AG08396 (cell line): Measurements from ENCODE around the gene POU3F3.

Source experiments
- DNase-seq: peaks from one replicate; pipeline ENCODE4 v3.0.0; 2012; ENCODE audit warnings: low spot score, mixed read lengths

The POU3F3 gene

GRCh38 chr2:104860451-104860790 is 6.5 kb downstream of the POU3F3 start:
- no peak for DNase-seq

GRCh38 chr2:104861351-104862057 is 7.6 kb downstream of the POU3F3 start:
- DNase-seq = no peak

GRCh38 chr2:104862058-104862941 is 8.4 kb downstream of the POU3F3 start:
- DNase-seq = no peak

GRCh38 chr2:104863146-104863467 is 9.2 kb downstream of the POU3F3 start:
- DNase-seq = no peak

GRCh38 chr2:104863468-104864279 is 9.8 kb downstream of the POU3F3 start:
- no peak for DNase-seq

- DNase-seq = no peak
Measured at GRCh38 chr2:104864280-104865095, 10.6 kb downstream of the POU3F3 start.

- DNase-seq = no peak
Measured at GRCh38 chr2:104865096-104865470, 11.2 kb downstream of the POU3F3 start.

GRCh38 chr2:104866122-104866864 is 12.4 kb downstream of the POU3F3 start:
- DNase-seq = no peak

GRCh38 chr2:104866883-104867812 is 13.2 kb downstream of the POU3F3 start:
- DNase-seq = no peak

- no peak for DNase-seq
Measured at GRCh38 chr2:104867813-104868504, 14.0 kb downstream of the POU3F3 start.

GRCh38 chr2:104868505-104868866 is 14.6 kb downstream of the POU3F3 start:
- DNase-seq = no peak

- DNase-seq = no peak
Measured at GRCh38 chr2:104870100-104870975, 16.4 kb downstream of the POU3F3 start.

GRCh38 chr2:104871649-104871971 is 17.7 kb downstream of the POU3F3 start:
- no peak for DNase-seq

GRCh38 chr2:104871972-104872865 is 18.3 kb downstream of the POU3F3 start:
- no peak for DNase-seq

- peak; percentile 81 for DNase-seq
Measured at GRCh38 chr2:104872866-104873688, 19.2 kb downstream of the POU3F3 start.

GRCh38 chr2:104873689-104874054 is 19.8 kb downstream of the POU3F3 start:
- no peak for DNase-seq

GRCh38 chr2:104874230-104874629 is 20.3 kb downstream of the POU3F3 start:
- DNase-seq = no peak
